Retina (tissue), 1 donor: Measurements from ENCODE around the gene STPG4.

ENCODE experiments used
- DNase-seq: peaks from one replicate; pipeline ENCODE4 v3.0.0-alpha.2; 2016

STPG4 gene

GRCh38 chr2:47086054-47086471 lies 69.0 kb downstream of the STPG4 start:
- DNase-seq: no peak

- DNase-seq: no peak
Observed at GRCh38 chr2:47083886-47084687, 71.0 kb downstream of the STPG4 start.

DNA sequence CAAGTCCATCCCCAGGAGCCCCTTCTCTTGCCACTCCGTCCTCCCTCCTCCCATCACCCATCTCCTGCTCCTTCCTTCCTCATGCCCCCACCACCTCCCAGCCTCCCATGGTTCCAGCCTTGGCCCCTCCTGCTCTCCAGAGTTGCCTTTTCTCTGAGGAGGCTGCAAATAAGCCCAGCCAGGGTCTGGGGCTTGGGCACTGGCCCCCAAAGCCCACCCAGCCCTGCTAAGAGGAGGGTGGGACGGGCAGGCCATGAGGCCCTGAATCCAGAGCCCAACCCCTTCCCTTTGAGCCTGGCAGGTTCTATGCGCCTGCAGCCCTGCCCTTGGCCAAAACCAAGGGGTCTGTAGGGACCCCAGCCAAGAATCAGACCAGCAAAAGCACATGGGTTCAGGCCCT lies 71.6 kb downstream of the STPG4 start:
- no peak for DNase-seq

GRCh38 chr2:47083005-47083404 lies 72.1 kb downstream of the STPG4 start:
- no peak for DNase-seq

- DNase-seq: no peak
Observed at GRCh38 chr2:47080888-47081301, 74.2 kb downstream of the STPG4 start.

GRCh38 chr2:47079515-47080412 lies 75.3 kb downstream of the STPG4 start:
- DNase-seq: peak; percentile 43

DNA sequence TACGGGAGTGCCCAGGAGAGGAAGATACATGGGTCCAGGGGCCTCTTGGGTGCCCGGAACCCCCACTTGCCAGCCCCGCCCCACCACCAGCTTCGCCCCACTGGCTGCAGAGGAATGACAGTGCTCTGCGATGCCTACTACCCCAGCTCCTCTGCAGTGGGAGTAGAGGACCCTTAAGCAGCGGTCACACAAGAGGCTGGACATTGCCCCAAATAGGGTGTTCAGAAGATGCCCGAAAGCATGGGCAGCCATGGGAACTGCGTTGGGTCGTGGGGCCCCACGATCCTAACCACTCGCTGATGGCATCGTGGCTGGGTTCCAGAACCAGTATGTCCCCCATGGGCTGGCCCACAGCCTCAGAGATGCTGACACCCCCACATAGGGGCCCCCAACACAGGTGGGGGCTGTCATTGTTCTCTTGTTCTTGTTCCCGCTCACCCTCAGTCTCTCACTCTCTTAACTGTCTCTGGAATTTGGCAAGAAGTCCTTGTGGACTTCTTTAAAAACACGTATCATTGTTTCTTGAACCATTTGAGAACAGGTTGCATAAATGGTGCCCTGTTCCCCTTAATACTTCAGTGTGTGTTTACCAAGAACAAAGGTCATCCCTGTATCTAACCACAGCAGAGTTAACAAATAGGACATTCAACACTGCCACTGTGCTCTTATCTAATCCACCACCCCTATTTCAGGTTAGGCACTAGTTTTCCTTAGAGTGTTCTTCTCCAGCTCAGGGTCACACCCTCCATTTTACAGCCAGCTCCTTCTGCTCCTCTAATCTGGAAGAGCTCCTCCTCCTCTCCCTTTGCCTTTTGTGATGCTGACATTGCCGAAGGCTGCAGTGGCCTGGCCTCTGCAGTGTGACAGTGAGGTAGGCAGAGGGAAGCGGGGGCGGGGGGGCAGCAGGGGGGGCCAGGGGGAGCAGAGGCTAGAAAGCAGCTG lies 76.3 kb downstream of the STPG4 start:
- no peak for DNase-seq

- no peak for DNase-seq
Observed at GRCh38 chr2:47077442-47078117, 77.5 kb downstream of the STPG4 start.

GRCh38 chr2:47076586-47077441 lies 78.3 kb downstream of the STPG4 start:
- DNase-seq: no peak

- no peak for DNase-seq
Observed at GRCh38 chr2:47076126-47076506, 79.0 kb downstream of the STPG4 start.

DNA sequence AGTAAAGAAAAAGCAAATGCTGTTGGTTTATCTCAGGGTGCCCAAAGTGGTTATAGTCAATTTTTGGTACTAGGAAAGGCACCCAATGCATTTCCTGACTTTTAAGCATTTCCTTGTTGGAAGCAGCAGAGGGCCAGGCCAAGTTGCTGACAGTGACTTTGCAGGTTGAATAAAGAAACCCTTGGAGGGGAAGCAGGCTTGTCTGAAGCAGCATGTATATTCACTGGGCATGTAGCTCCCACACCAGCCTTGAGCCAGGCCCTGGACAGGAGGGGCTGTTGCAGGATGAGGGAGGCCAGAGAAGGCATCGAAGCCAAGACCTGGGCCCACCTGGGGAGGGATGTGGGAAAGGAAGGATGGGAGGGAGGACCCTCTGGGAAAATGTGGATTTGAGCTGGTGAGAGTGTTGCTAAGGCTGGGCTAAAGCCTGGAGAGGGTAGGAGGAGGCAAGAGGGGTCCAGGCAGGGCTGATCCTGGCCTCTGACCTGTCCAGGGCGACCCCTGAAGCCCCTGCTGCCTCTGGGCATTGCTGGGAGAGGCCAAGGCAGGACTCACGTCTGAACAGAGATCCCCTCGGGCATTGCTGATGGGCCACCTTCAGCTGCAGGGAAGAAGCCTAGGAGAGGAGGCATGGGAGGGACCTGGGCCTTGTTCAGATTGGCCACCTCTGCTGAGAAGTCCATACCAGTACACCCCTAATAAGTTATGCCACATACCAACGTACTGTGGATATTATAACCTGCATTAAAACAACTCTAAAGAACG lies 79.6 kb downstream of the STPG4 start:
- no peak for DNase-seq

- no peak for DNase-seq
Observed at GRCh38 chr2:47074691-47075090, 80.4 kb downstream of the STPG4 start.

GRCh38 chr2:47073641-47074040 lies 81.5 kb downstream of the STPG4 start:
- no peak for DNase-seq

GRCh38 chr2:47073217-47073616 lies 81.9 kb downstream of the STPG4 start:
- no peak for DNase-seq

GRCh38 chr2:47072728-47073191 lies 82.3 kb downstream of the STPG4 start:
- DNase-seq: no peak

DNA sequence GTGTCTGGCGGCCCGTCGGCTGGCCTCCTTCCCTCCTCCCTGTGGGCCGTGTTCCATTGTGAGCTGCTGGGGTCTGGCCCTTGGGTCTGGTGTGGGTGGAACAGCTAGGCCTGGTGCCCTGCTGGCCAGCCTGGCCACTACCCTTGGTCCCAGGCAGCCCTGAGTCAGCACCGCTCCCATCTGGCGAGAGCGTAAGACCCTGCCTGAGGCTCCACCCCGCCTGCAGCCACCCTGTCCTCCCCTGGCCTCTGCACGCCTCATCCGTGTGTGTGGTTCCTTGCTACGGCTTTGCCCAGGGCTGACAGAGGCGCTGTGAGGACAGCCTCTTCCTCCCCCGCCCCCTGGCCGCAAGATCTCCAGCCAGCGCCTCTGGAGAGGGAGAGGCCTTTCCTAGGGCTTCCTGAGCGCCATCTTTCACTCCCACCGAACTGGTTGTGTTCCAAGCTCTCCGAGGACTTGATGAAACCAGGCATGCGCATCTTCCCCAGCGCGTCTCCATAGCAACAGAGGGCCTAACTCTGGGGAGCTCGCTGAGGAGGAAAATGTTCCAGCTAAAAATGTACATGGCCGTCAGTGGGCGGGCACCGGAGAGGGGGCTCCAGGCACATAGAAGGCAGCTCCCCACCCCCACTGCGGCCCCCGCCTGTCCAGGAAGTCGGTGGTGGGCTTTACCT lies 83.0 kb downstream of the STPG4 start:
- DNase-seq: peak; percentile 93

- no peak for DNase-seq
Observed at GRCh38 chr2:47070920-47071824, 83.9 kb downstream of the STPG4 start.

GRCh38 chr2:47070155-47070919 lies 84.8 kb downstream of the STPG4 start:
- no peak for DNase-seq
